Measurements from ENCODE around the gene COLQ. TPM values are rescaled to one million over a fixed set of nuclear protein-coding genes. Genes with fewer than 3 reads are reported as not detected.

The COLQ gene
- total RNA-seq, 2 experiments from 2014 or later: 2.3 to 2.9 TPM

DNA sequence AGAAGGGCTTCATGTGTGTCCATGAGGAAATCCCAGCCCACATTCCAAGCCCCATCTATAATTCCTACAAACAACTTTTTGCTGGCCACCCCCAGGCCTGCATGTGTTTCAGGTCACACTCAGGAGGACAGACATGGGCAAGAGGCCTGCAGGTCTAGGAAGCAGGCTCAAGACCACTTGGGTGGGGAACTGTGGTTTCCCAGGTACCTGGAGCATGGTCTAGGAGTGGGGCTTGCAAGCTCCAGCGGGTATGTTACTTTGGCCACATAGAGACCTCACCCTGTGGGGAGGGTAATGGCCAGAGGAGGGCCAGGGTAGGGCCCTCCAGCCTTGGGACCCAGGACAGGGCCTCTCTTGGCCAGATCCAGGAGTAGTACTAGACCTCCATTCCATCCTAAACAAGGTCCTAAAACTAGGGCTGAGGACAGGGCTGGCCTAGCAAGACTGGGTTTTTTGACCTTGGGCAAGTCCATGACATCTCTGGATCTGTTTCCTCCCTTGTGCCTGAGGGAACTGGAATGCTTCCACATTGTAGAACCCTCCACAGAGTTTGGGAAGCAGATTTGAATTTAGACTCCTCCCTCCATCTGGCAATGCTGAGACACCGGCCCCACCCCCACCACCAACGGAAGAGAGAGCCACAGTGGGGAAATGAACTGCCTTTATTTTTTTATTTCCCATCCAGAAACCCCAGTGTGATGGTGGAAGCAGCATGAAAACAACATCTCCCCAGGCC is 71.8 kb downstream of the COLQ start:
- Mint-ChIP-seq H3K27me3 (no peaks in the 10 kb centered on the region), H3K27ac (no peak overlapping the region), H3K36me3 (ENCODE audit: low read depth) (peaks cover 2% of the 10 kb centered on the region), H3K4me1 (ENCODE audit: low read depth) (no peaks in the 10 kb centered on the region), H3K4me3 (no peak overlapping the region), H3K9me3 (no peaks in the 10 kb centered on the region)
- ATAC-seq: no peak
- intact Hi-C loops (cut with micrococcal nuclease): no loop called here
- ChIA-PET CTCF (no interaction called here), POLR2A (no interaction called here)
- DNase-seq: no peak
- TF ChIP-seq, protein P1, sequence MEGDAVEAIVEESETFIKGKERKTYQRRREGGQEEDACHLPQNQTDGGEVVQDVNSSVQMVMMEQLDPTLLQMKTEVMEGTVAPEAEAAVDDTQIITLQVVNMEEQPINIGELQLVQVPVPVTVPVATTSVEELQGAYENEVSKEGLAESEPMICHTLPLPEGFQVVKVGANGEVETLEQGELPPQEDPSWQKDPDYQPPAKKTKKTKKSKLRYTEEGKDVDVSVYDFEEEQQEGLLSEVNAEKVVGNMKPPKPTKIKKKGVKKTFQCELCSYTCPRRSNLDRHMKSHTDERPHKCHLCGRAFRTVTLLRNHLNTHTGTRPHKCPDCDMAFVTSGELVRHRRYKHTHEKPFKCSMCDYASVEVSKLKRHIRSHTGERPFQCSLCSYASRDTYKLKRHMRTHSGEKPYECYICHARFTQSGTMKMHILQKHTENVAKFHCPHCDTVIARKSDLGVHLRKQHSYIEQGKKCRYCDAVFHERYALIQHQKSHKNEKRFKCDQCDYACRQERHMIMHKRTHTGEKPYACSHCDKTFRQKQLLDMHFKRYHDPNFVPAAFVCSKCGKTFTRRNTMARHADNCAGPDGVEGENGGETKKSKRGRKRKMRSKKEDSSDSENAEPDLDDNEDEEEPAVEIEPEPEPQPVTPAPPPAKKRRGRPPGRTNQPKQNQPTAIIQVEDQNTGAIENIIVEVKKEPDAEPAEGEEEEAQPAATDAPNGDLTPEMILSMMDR (IDR thresholded peaks at IDR 0.05): no peak

DNA sequence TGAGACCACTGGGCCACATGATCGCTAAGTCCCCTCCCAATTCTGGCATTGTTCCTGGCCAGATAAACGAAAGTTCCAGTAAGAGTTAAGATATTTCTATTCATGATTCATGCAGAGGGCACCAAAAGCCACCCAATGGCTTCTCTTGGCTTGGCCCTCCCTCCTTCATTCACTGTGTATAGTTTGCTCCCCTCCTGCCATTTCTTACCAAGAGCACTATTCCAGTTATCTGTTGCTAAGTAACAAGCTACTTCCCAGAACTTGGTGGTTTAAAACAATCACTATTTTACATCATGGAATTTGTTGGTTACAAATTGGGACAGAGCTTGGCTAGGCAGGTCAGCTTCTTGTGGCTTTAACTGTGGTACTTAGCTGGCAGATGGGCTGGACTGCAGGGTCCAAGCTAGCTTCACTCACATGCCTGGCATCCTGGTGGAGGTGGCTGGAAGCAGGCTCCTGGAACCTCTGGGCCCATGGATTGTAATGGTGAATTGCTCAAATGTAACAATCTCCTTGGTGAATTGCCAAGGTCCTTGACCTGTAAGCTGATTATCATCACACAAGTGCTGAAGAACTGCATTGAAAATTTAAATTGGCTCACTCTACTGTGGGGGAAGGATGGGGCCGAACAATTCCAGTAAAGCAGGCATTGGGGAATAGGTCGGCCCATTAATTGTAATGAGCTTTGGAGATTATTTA is 77.5 kb downstream of the COLQ start:
- H3K27ac Mint-ChIP-seq: no peak overlapping the region
- TF ChIP-seq, protein P1 (IDR thresholded peaks at IDR 0.05): no peak
- intact Hi-C loops (cut with micrococcal nuclease): no loop called here
- H3K4me1 Mint-ChIP-seq (ENCODE audit: low read depth): peaks cover 8% of the 10 kb centered on the region
- ATAC-seq (no peak), DNase-seq (no peak)
- H3K4me3 Mint-ChIP-seq: no peak overlapping the region
- H3K9me3 Mint-ChIP-seq: no peaks in the 10 kb centered on the region
- ChIA-PET POLR2A (interaction anchor here (0.7 to 0.8 kb wide), 4 partner anchors 12 to 88 kb away, joined by 3 to 4 read pairs (median 4); no protein-coding TSS in a partner anchor), CTCF (interaction anchor here (0.9 to 1.4 kb wide), 2 partner anchors 39 to 114 kb away, joined by 3 to 4 read pairs; no protein-coding TSS in a partner anchor)
- H3K27me3 Mint-ChIP-seq: no peaks in the 10 kb centered on the region
- H3K36me3 Mint-ChIP-seq (ENCODE audit: low read depth): peaks cover 31% of the 10 kb centered on the region

DNA sequence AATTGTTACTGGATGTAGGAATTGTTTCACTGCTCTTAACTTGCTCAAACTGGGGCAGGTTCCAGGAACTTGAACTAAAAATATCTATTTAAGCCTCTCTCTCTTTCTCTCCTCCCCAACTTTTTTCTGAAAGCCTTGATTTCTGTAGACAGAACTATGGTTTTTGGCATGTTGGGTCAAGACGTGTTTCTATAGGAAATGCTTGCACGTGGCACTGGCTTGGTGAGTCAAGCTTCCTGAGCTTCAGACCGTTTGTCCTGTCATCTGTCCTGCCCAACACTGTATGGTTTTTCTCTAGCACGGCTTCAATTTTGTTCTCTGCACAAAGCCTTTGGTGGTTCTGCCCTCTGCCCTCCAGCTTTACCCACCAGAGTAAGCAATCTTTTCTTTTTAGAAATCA is 80.6 kb downstream of the COLQ start:
- Mint-ChIP-seq H3K27ac (peak overlapping the region; percentile 60), H3K4me1 (ENCODE audit: low read depth) (peaks cover 8% of the 10 kb centered on the region), H3K4me3 (no peak overlapping the region), H3K36me3 (ENCODE audit: low read depth) (peaks cover 46% of the 10 kb centered on the region), H3K27me3 (no peaks in the 10 kb centered on the region), H3K9me3 (no peaks in the 10 kb centered on the region)
- ChIA-PET CTCF (interaction anchor here (1.0 kb wide), 1 partner anchor 11 kb away, joined by 3 read pairs; no protein-coding TSS in a partner anchor), POLR2A (no interaction called here)
- no peak for ATAC-seq
- TF ChIP-seq, protein P1 (IDR thresholded peaks at IDR 0.05): no peak
- DNase-seq: no peak
- intact Hi-C loops (cut with micrococcal nuclease): no loop called here

- TF ChIP-seq, protein P1 (IDR thresholded peaks at IDR 0.05): no peak
- intact Hi-C loops (cut with micrococcal nuclease): no loop called here
- CTCF ChIA-PET: no interaction called here
- Mint-ChIP-seq H3K9me3 (no peaks in the 10 kb centered on the region), H3K27me3 (no peaks in the 10 kb centered on the region), H3K36me3 (ENCODE audit: low read depth) (peaks cover 47% of the 10 kb centered on the region), H3K4me3 (no peak overlapping the region), H3K27ac (no peak overlapping the region), H3K4me1 (ENCODE audit: low read depth) (peaks cover 8% of the 10 kb centered on the region)
- no peak for DNase-seq
- no peak for ATAC-seq
- POLR2A ChIA-PET: no interaction called here
Observed at GRCh38 chr3:15439476-15439875, 82.0 kb downstream of the COLQ start.

GRCh38 chr3:15438983-15439382 is 82.5 kb downstream of the COLQ start:
- H3K9me3 Mint-ChIP-seq: no peaks in the 10 kb centered on the region
- ATAC-seq: no peak
- intact Hi-C loops (cut with micrococcal nuclease): no loop called here
- H3K27ac Mint-ChIP-seq: no peak overlapping the region
- POLR2A ChIA-PET: no interaction called here
- CTCF ChIA-PET: no interaction called here
- TF ChIP-seq, protein P1 (IDR thresholded peaks at IDR 0.05): no peak
- H3K4me3 Mint-ChIP-seq: no peak overlapping the region
- peaks cover 8% of the 10 kb centered on the region for H3K4me1 Mint-ChIP-seq (ENCODE audit: low read depth)
- H3K27me3 Mint-ChIP-seq: no peaks in the 10 kb centered on the region
- no peak for DNase-seq
- H3K36me3 Mint-ChIP-seq (ENCODE audit: low read depth): peaks cover 50% of the 10 kb centered on the region

Measured in activated CD8-positive, alpha-beta T cell treated with anti-CD3 and anti-CD28 coated beads for 36 hours (primary cell).